Renal cortex interstitium (tissue), 15 donors: ENCODE results near the gene ZIC5. TPM values are rescaled to one million over a fixed set of nuclear protein-coding genes. Genes with fewer than 3 reads are reported as not detected.
A peak's percentile ranks its signal among the peaks of the same experiment; 100 is the strongest.

ENCODE experiments used
- DNase-seq, 11 donors: peaks; one replicate each; pipeline ENCODE4 v3.0.0-alpha.2; 2013; ENCODE audit warnings: low read depth in 9 of 11, low spot score in 4 of 11; ENCODE audit errors: extremely low read depth in 1 of 11
- long read RNA-seq, 16 experiments: transcript quantifications; one replicate each; lab custom pipeline, GENCODE V29; 2026
- polyA plus RNA-seq, 3 donors: library from polyadenylated mRNA; unstranded; fragments of 120-200 nt; gene quantifications; one replicate each; pipeline ENCODE4 v1.2.1, GENCODE V29; 2013; ENCODE audit not compliant: insufficient read length in 3 of 3

The ZIC5 gene
- polyA plus RNA-seq, result under 1 TPM; 0.01 to 0.09 (median 0.05) TPM
- long read RNA-seq, donor 1, result 0 reads
- long read RNA-seq, donor 2, result 0 reads
- long read RNA-seq, donor 3, result 0 reads
- long read RNA-seq, donor 4, result 0 reads
- long read RNA-seq, donor 5, result 0 reads
- long read RNA-seq, donor 6, result 0 reads
- long read RNA-seq, donor 7, result 0 reads
- long read RNA-seq, donor 8, result 0 reads
- long read RNA-seq, donor 9, result 0 reads
- long read RNA-seq, donor 10, result 0 reads
- long read RNA-seq, donor 11, result 0 reads
- long read RNA-seq, donor 12, full-length matches to known transcripts, result 1 of 1 reads
- long read RNA-seq, donor 12, partial matches to known transcripts, result 0 of 1 reads
- long read RNA-seq, donor 12, other reads (novel, unspliced or antisense), result 0 of 1 reads
- long read RNA-seq, donor 13, result 0 reads
- long read RNA-seq, donor 14, result 0 reads
- long read RNA-seq, donor 15, result 0 reads
- long read RNA-seq, donor 16, result 0 reads

DNA sequence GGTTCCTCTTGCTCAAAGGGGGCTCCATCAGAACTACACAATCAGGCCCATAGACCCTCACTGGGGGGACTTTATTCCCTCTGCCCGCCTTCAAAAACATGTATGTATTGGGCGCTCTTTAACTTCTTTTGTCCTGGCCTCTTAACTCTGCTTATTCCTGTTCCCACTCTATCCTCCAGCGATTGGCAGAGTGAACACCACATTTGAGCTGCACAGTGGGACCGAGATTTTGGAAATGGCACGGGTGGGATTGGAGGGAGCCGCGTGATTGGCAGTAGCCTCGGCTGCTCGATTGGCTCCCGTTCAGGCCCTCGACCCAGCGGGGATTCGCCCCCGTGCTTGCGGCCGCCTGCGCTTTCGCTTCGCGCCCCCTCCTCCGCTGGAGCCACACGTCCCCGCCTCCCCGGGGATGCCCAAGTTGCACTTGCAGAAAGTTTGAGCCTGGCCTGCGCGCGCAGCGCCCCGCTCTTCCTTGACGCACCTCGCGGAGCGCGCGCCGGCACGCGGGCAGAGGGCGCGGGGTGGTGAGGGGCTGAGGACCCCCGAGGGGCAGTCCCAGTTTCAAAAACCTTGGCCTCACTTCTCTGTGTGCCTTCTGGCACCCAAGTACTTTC lies at the start of gene ZIC5:
Gene ZIC5, minus strand, starts transcription at position 192 of the 614 bp plus-strand sequence. Its CDS starts 164 bp downstream, at position 28.
- DNase-seq, result no peak

DNA sequence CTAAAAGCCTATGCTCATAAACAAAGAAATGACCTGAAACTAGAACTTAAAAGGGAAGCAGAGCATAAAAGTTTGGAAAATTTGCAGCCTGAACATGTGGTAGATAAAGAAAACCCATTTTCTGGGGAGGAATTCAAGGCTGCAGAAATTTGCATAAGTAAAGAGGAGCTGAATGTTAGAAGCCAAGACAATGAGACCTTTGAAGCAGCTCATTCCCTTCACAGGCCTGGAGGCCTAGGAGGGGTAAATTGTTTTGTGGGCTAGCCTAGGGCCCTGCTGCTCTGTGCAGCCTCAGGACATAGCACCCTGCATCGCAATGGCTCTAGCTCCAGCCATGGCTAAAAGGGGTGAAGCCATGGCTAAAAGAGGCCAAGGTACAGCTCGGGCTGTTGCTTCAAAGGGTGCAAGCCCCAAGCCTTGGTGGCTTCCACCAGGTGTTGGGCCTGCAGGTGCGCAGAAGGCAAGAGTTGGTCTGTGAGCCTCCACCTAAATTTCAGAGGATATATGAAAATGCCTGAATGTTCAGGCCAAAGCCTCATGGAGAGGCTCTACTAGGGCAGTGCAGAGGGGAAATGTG lies 48.3 kb upstream of the ZIC5 start:
- DNase-seq, result no peak

GRCh38 chr13:100014621-100015020 lies 43.1 kb upstream of the ZIC5 start:
- DNase-seq, result no peak

DNA sequence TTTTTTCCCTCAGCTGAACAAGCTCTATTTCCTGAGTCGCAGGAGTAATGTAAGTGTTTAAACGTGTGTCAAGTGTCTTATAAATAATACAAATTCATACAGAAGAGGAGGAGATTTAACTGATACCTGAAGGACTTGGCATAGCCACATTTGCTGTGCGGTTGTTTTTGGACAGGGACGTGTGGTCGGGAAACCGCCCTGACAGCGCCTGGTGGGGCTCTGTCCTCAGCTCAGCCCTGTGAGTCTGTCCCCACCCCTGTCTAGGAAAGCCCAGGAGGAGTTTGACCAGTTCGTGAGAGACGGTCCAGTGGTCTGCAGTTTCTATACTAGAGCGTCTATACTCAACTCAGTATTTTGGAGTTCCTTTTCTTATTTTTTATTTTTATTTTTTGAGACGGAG lies 26.7 kb upstream of the ZIC5 start:
- DNase-seq, result no peak

GRCh38 chr13:99997702-99998214 lies 26.2 kb upstream of the ZIC5 start:
- no peak for DNase-seq

- no peak for DNase-seq
Observed at GRCh38 chr13:99996381-99996973, 24.9 kb upstream of the ZIC5 start.

DNA sequence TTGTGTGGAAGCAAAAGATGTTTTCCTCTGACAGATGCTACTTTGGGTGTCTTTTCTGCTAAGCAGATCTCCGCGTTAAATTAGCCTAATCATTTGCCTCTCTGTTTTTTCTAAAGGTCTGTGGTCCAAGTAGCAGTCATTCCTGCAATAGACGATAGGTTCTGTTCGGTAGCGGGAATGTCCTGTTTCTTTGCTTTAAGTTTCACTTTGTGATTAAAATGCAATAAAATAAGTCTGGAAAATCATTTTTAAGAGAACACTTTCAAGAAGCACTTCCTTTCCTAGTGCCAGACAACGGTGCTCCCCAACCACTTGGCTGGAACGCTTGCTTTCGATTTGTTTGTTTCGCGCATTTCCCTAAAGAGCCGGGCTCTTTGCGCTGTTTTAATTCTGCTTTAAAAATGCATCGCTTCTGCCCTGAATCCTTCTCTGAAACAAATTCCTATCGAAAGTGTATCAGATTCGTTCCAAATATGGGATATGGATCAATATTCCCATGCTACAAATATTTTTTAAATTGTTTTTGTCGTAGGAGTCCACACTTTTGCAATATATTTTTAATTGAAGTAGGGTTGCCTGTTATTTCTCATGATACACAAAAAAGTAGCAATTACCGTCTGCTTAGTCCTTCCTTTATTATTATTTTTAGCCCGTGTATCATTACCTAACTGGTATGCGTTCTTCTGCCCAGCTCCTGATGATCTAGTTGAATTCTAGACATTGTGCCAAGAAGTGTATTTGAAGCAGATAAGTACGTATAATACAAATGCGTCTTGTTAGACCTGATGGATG lies 24.2 kb upstream of the ZIC5 start:
- peak in 1 of 11 donors; percentile 78 for DNase-seq

GRCh38 chr13:99995104-99995588 lies 23.6 kb upstream of the ZIC5 start:
- DNase-seq, result no peak

DNA sequence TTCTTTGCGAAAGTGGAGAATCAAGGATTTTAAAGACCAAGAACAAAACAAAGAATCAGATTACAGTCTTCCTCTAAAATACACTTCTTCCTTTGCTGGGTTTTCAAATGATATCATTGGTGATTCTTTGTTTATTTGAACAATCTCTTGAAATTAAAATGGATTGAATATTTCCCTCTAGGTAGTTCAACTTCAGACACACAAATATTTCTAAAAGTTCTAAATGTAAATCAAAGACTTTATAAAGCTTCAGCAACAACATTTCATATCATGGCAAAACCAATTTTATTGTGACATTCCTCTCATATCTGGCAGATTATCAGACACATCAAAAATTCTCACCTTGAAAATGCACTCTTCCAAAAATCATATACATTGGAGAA lies 23.1 kb upstream of the ZIC5 start:
- DNase-seq, result no peak

GRCh38 chr13:99993660-99994637 lies 22.4 kb upstream of the ZIC5 start:
- DNase-seq, result peak in 1 of 11 donors; percentile 40

DNA sequence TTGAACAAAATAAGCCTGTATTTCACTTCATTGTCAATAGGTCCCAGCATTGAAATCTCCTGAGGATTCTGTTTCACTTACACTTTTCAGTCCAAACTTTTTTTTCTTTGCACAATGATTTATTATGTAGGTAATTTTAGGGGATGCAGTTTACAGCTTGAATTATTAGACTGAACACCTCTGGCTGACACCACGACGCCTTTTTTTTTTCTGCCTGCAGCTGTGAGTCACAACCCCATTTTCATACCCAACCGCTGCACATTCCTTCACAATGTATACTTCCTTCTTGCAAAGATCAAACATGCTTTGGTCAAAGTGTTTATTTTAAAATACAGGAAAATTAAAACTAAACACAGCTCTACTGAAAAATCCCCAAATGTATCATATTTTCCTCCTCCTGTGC lies 21.4 kb upstream of the ZIC5 start:
- no peak for DNase-seq

- peak in 1 of 11 donors; percentile 12 for DNase-seq
Observed at GRCh38 chr13:99991828-99992775, 20.5 kb upstream of the ZIC5 start.

DNA sequence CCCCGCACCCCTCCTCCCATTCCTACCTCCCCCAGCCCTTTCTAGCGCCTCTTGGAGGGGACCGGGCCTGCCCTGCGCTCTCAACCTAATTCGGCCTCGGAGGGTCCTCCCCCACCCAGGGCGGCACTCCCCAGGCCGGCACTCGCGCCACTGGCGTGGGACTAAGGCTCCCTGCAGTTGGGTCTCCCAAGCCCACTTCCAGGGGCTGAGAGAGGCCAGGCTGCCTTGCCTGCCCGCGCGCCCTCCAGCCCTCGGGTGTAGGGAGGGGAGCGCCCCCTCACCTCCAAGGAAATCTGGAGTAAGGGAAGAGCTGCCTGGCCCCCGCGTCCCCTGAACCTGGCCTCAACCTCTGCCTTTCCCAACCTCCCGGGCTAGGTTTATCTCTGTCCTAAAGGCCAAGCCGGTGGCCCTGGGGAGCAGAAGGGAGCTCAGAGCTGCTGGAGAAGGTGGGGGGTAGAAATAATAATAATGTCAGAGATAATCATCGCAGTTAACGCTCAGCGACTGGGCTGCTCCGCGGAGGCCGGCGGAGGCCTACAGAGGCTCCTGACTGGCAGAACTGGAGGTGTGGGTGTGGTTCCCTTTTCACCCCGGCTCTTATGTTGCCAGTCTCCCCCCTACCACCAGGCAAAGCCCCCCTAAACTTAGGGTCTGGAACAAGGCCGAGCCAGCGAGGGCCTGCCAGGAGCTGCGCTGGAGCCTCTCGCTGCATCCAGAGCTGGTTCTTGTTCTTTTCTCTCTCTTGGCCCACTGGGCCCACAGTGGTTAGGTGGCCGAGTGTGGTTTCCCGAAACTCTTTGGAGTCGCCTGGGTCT lies 19.7 kb upstream of the ZIC5 start:
- DNase-seq, result no peak

- peak in 1 of 11 donors; percentile 6 for DNase-seq
Observed at GRCh38 chr13:99990126-99990977, 18.8 kb upstream of the ZIC5 start.
